Loucy (cell line): ENCODE measurements around the gene ACAD11.

Source experiments
- H2AFZ ChIP-seq: fragments of 200-600 bp; sonication (generic); 2 replicates; pipeline ENCODE4 v1.6.0; 2016; ENCODE audit warnings: antibody characterized with exemption, mild to moderate bottlenecking, low read length, moderate library complexity
- H3F3A ChIP-seq: fragments of 200-600 bp; 2 replicates; pipeline ENCODE4 v1.6.0; 2016; ENCODE audit warnings: antibody characterized with exemption, low read depth, mild to moderate bottlenecking
- H3K27me3 ChIP-seq: fragments of 200-600 bp; sonication (generic); 2 replicates; pipeline ENCODE4 v1.6.1; 2014; ENCODE audit warnings: low read length, mild to moderate bottlenecking; ENCODE audit not compliant: insufficient read depth, poor library complexity, severe bottlenecking
- H3K36me3 ChIP-seq: fragments of 200-600 bp; sonication (generic); 2 replicates; pipeline ENCODE4 v1.6.1; 2016; ENCODE audit warnings: low read length; ENCODE audit not compliant: insufficient read depth
- H3K4me1 ChIP-seq: fragments of 200-600 bp; sonication (generic); 2 replicates; pipeline ENCODE4 v1.5.1; 2014; ENCODE audit warnings: low read length, mild to moderate bottlenecking; ENCODE audit not compliant: insufficient read depth, poor library complexity, severe bottlenecking
- H3K4me2 ChIP-seq: fragments of 200-600 bp; sonication (generic); 2 replicates; pipeline ENCODE4 v1.6.0; 2014; ENCODE audit warnings: antibody characterized with exemption, low read length, low read depth, mild to moderate bottlenecking; ENCODE audit not compliant: poor library complexity, severe bottlenecking
- H3K4me3 ChIP-seq: fragments of 200-600 bp; sonication (generic); 2 replicates; pipeline ENCODE4 v1.5.1; 2014; ENCODE audit warnings: low read length, mild to moderate bottlenecking, mixed read lengths; ENCODE audit not compliant: poor library complexity, severe bottlenecking
- H3K79me2 ChIP-seq: fragments of 200-600 bp; sonication (generic); 2 replicates; pipeline ENCODE4 v1.6.1; 2014; ENCODE audit warnings: low read length; ENCODE audit not compliant: insufficient read depth
- H3K9ac ChIP-seq: fragments of 200-600 bp; sonication (generic); 2 replicates; pipeline ENCODE4 v1.6.0; 2014; ENCODE audit warnings: mild to moderate bottlenecking, low read depth, low read length, moderate library complexity; ENCODE audit not compliant: poor library complexity, severe bottlenecking
- H3K9me2 ChIP-seq: fragments of 200-600 bp; sonication (generic); replicated peaks from 2 replicates; pipeline ENCODE4 v1.6.1; 2016; ENCODE audit warnings: low read depth, low read length, mixed read lengths
- H3K9me3 ChIP-seq: fragments of 200-600 bp; sonication (generic); 2 replicates; pipeline ENCODE4 v1.6.1; 2014; ENCODE audit warnings: mild to moderate bottlenecking, antibody characterized with exemption, low read length, low read depth; ENCODE audit not compliant: insufficient read depth
- H4K20me1 ChIP-seq: fragments of 200-600 bp; sonication (generic); 2 replicates; pipeline ENCODE4 v1.6.0; 2014; ENCODE audit warnings: antibody characterized with exemption, low read length, mild to moderate bottlenecking; ENCODE audit not compliant: insufficient read depth, poor library complexity, severe bottlenecking
- CTCF ChIP-seq: fragments of 200-600 bp; sonication (generic); conservative IDR thresholded peaks from 2 replicates; pipeline ENCODE4 v1.5.1; 2014; ENCODE audit warnings: mild to moderate bottlenecking, antibody characterized with exemption, low read length
- EZH2phosphoT487 ChIP-seq: fragments of 200-600 bp; IDR thresholded peaks from 2 replicates; pipeline ENCODE4 v1.6.1; 2018; ENCODE audit warnings: antibody characterized with exemption, mild to moderate bottlenecking, moderate library complexity, borderline replicate concordance

ACAD11 gene

DNA sequence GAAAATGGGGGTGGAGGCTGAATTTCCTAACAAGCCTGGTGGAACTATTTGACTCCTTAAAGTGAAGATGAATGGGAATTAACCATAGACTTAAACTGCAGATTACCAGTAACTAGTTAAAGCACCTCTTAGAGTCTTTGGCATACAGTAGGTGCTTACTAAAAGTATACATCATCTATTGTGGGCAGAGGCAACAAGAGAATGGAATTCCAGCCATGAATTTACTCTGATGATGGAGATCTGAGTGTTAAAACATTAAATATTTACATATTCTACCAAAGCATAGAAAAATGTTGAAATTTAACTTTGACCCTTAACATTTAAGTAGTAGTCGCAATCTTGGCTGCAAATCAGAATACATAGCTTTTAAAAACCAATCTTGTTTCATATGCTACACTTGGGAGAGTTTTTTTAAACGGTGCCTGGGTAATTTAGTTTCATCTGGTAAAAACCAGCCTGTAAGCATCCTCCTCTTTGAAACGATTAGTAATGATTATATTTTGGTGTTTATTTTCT lies 5.7 kb upstream of the ACAD11 start:
- TF ChIP-seq CTCF (no peak), EZH2phosphoT487 (no peak)
- Histone ChIP-seq H3K36me3 (peaks cover 7% of the 10 kb centered on the region; the same call in 1 of the 2 replicates), H3K79me2 (peaks cover 57% of the 10 kb centered on the region), H3K4me3 (peak overlapping the region; percentile 89), H3K9me3 (no peaks in the 10 kb centered on the region), H4K20me1 (peaks cover 23% of the 10 kb centered on the region), H3K27me3 (no peaks in the 10 kb centered on the region), H3F3A (peaks cover 9% of the 10 kb centered on the region; the same call in 1 of the 2 replicates), H3K9ac (no peak overlapping the region), H3K4me2 (peak overlapping the region; percentile 99), H3K9me2 (no peaks in the 10 kb centered on the region), H2AFZ (no peak overlapping the region), H3K4me1 (peaks cover 69% of the 10 kb centered on the region)

GRCh38 chr3:132662212-132662611 lies 2.6 kb upstream of the ACAD11 start:
- H3K9me2 ChIP-seq = no peaks in the 10 kb centered on the region
- peak overlapping the region; percentile 87 for H3K9ac ChIP-seq

DNA sequence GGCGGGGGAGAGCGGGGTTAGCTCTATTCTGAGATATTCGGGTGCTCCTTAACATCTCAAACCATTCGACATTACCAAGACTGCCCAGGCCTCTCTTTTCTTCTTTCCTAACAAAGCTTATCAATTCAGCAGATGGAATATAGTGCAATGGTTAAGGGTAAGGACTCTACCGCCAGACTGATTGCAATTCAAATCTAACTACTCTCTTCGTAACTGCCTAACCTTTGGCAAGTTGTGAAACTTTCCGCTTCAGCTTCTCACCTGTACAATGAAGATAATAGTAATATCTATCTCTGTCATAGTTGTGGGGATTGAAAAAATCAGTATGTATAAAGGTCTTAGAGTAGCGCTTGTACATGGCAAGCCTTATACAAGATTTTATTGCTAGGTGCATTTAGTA lies 1.5 kb upstream of the ACAD11 start:
- Histone ChIP-seq H3K79me2 (peaks cover 70% of the 10 kb centered on the region), H3K9ac (peak overlapping the region; percentile 87), H4K20me1 (peaks cover 23% of the 10 kb centered on the region), H3K27me3 (no peaks in the 10 kb centered on the region), H3K9me3 (no peaks in the 10 kb centered on the region), H3K9me2 (no peaks in the 10 kb centered on the region), H3K4me2 (peak overlapping the region; percentile 99), H3F3A (no peaks in the 10 kb centered on the region), H2AFZ (peak overlapping the region; percentile 92), H3K36me3 (no peaks in the 10 kb centered on the region), H3K4me1 (peaks cover 58% of the 10 kb centered on the region), H3K4me3 (peak overlapping the region; percentile 89)
- TF ChIP-seq CTCF = no peak
- no peak for TF ChIP-seq EZH2phosphoT487

More at GRCh38 chr3:132662212-132662611, 2.6 kb upstream of the ACAD11 start:
- H3K36me3 ChIP-seq = no peaks in the 10 kb centered on the region
- H2AFZ ChIP-seq = no peak overlapping the region
- no peak for TF ChIP-seq CTCF
- no peak for TF ChIP-seq EZH2phosphoT487
- peaks cover 70% of the 10 kb centered on the region for H3K79me2 ChIP-seq
- H3K27me3 ChIP-seq = no peaks in the 10 kb centered on the region
- peak overlapping the region; percentile 89 for H3K4me3 ChIP-seq
- peaks cover 53% of the 10 kb centered on the region for H3K4me1 ChIP-seq
- H3K4me2 ChIP-seq = peak overlapping the region; percentile 99
- 0 out of 2 replicates have a peak, but pooled peaks cover 4% of the 10 kb centered on the region for H3F3A ChIP-seq
- peaks cover 23% of the 10 kb centered on the region for H4K20me1 ChIP-seq
- no peaks in the 10 kb centered on the region for H3K9me3 ChIP-seq
